Left renal cortex interstitium (tissue), 4 donors: ENCODE data around the gene BHLHA9. TPM values are rescaled to one million over a fixed set of nuclear protein-coding genes. Genes with fewer than 3 reads are reported as not detected.
"Not testable (repeated sequence)": the region's sequence is repeated elsewhere in the genome, so short reads cannot be mapped to it uniquely, and the experiment has no call there.

Experiments
- DNase-seq, 4 donors: peaks; one replicate each; pipeline ENCODE4 v3.0.0-alpha.2; 2013; ENCODE audit warnings: low read depth in 4 of 4, low spot score in 2 of 4, missing footprints in 1 of 4
- polyA plus RNA-seq, 4 donors: library from polyadenylated mRNA; unstranded; fragments of 120-200 nt; gene quantifications; one replicate each; pipeline ENCODE4 v1.2.1, GENCODE V29; 2013; ENCODE audit not compliant: insufficient read length in 4 of 4

The BHLHA9 gene
- polyA plus RNA-seq, result not detected

DNA sequence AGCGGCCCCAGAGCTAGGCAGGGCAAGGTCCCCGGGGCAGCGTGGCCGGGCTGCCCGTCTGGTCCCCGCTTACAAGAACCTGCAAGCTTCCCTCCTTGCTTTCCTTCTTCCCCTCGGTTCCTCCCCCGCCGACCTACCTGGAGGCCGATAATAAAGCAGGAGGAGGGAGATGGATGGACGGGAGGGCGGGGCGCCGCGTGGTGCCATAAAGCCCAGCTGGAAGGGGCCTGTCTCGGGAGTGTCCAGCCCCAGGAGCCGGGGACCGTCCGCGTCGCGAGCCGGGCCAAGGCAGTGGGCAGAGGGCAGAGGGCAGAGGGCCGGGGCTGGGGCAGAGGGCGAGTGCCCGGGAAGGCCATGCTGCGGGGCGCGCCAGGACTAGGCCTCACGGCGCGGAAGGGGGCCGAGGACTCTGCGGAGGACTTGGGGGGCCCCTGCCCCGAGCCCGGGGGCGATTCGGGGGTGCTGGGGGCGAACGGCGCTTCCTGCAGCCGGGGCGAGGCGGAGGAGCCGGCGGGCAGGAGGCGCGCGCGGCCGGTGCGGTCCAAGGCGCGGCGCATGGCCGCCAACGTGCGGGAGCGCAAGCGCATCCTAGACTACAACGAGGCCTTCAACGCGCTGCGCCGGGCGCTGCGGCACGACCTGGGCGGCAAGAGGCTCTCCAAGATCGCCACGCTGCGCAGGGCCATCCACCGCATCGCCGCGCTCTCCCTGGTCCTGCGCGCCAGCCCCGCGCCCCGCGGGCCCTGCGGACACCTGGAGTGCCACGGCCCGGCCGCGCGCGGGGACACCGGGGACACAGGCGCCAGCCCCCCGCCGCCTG is at the start of gene BHLHA9:
BHLHA9 (plus strand) TSS at position 235 of the 820 bp plus-strand sequence; CDS start at position 355, 120 bp downstream.
- no peak for DNase-seq

DNA sequence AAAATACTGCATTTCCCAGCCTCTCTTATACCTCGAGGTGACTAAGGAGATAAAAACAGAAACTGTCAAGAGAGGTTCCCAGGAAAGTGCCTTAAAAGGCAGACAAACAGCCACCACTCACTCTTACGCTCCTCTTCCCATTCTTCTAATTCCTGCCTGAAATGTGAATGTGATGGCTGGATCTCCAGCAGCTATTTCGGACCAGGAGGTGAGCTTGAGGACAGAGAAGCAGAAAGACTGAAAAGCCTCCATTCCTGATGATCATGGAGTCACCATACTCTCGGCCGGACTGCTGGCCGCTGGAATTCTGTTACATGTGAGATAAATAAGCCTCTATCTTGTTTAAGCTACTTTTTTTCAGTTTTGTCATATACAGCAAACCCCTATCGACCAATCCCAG is 49.0 kb upstream of the BHLHA9 start:
- DNase-seq, result no peak

DNA sequence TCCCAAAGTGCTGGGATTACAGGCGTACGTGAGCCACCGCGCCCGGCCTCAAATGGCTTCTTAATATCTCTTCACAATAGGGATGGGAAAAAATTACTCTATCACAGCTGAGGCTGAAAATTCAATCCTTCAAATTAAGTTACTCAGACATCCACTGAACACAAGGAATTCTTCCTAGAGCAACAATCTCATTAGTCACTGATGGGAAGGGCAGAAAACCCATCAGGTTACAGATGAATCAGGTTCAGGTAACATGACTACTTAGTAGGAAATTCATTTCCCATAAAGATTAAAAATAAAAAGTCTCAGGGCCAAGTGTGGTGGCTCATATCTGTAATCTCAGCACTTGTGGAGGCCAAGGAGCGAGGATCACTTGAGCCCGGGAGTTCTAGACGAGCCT is 47.9 kb upstream of the BHLHA9 start:
- no peak for DNase-seq

DNA sequence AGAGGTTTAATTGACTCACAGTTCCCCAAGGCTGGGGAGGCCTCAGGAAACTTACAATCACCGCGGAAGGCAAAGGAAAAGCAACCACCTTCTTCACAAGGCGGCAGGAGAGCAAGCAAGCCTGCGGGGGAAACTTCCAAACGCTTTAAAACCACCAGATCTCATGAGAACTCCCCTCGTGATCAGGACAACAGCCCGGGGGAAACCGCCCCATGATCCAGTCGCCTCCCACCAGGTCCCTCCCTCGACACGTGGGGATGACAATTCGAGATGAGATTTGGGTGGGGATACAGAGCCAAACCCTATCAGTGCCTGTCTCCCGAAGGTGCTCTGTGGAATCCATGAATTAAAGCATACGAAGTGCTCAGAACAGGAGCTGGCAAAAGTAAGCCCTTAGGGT is 46.6 kb upstream of the BHLHA9 start:
- no peak for DNase-seq

DNA sequence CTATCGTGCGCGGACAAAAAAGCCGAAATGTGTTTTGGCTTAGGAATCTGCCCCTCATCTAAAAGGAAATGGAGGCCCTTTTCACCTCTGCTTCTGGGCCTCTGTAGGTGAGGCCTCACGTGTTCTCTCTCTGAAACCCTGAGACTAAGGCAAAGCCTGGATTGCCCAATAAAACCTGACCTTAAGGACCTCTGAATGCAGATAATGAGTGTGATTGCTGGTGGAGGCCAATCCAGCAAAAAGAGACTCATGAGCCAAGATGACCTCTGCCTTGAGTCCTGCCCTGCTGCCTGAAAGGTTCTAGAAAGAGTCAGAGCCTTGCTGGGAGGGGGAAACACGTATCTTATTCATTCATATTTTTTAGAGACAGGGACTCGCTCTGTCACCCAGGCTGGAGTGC is 45.9 kb upstream of the BHLHA9 start:
- no peak for DNase-seq

DNA sequence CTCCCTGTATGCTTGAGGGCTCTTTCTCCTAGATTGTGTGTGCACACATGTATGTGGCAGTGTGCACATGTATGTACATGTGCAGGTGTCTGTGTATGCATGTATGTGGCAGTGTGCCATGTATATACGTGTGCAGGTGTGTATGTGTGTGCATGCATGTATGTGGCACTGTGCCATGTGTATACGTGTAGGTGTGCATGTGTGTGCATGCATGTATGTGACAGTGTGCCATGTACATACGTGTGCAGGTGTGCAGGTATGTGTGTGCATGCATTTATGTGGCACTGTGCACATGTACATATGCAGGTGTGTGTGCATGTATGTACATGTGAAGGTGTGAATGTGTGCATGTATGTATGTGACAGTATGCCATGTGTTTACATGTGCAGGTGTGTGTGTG is 43.9 kb upstream of the BHLHA9 start:
- no peak for DNase-seq

DNA sequence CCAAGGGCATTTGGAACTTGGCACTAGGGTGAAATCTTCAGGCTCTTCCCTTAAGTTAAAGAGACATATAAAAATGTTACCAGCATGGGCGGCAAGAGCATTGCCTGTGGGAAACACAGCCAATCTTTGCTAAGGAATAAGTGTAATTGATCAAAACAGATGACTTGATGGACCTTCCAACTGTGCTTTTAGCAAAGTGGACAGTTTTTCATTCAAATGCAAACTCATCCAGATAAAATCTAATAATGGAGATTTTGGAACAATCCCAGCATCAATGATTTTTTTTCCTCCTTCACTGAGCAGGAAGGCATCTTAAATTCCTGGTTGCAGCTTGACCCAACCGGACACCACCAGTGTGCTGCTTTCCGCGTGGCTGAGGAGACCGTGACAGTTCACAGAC is 42.9 kb upstream of the BHLHA9 start:
- DNase-seq, result no peak

DNA sequence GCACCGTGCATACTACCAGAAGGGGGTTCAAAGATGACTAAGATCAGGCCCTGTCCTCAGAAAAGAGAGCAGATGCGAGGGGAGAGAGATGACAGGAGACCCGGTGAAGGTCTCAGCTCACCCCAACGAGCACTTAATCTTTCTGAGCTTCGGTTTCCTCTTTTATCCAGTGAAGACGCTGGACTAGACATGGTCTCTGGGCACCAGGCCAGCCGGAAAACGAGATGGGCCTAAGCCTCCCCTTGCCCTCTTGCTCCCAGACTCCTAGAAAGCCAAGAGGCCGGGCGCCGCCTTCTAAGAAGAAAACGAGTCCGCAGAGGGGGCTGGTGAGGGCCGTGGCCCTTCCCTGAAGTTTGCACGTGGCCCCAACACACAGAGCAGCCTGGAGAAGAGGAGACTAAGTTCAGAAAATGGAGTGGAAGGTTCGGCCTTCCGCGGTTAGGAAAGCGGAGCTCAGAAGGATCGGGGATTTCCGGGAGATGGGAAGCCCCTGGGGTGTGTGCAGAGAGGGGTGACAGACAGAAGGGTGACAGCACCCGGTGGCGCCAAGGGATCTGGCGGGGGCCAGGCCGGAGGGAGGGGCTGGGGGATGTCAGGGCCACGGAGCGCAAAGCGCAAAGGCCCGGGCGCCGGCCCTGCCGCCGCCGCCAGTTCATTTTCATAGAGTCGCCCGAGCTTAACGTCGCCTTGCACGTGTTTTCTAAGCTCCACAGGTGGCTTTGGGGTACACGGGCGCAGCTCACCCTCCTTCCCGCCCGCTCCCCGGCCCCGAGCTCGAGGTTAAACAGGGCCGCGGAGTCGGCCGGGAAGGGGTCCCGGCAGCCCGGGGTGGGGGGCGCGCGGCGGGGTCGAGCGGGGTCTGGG is 42.1 kb upstream of the BHLHA9 start:
- DNase-seq, result no peak

DNA sequence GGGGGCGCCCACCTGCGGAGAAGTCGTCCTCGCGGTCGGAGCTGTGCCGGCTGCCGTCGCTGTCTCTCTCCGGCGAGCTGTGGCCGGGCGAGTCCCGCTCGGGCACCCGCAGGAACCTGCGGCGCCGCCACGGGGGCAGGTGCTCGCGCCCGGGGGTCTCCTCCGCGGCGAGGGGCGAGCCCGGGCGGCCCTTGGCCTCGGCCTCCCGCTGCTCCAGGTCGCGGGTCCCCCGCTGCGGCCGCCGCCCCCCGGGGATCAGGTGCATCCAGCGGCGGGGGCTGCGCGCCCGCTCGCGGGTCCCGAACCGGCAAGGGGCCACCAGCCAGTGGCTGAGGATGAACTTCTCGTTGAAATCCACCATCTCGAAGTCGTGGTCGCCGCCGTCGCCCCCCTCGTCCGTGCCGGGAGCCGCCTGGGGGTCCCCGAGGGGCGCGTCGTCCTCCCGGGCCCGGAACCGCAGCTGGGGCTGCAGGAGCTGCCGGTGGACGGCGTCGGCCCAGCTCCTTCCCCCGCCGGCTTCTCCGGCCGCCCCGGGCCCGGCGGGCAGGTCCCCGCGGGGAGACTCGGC is 41.4 kb upstream of the BHLHA9 start:
- DNase-seq, result no peak

DNA sequence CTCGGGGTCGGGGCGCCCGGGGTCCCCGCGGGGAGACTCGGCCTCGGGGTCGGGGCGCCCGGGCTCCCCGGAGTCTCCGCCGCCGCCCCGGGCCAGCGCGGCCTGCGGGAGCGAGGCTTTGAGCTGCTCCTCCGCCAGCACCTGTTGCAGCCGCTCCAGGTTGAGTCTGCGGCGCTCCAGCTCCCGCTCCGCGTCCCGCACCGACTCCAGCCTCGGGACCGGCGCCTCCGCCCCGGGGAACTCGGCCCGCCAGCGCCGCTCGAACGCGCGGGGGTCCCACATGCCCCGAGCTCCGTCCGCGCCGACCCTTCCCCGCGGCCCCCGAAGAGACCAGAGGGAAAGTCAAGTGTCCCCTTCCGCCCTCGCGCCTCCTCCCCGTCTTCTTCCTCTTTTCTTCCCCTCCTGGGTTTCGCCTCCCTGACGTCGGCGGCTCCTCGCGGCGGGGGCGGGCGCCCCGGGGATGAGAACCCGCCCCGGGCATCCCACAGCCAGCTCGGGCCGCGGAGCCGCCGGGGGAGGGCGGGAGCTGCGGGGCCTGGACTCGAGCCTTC is 40.8 kb upstream of the BHLHA9 start:
- no peak for DNase-seq

DNA sequence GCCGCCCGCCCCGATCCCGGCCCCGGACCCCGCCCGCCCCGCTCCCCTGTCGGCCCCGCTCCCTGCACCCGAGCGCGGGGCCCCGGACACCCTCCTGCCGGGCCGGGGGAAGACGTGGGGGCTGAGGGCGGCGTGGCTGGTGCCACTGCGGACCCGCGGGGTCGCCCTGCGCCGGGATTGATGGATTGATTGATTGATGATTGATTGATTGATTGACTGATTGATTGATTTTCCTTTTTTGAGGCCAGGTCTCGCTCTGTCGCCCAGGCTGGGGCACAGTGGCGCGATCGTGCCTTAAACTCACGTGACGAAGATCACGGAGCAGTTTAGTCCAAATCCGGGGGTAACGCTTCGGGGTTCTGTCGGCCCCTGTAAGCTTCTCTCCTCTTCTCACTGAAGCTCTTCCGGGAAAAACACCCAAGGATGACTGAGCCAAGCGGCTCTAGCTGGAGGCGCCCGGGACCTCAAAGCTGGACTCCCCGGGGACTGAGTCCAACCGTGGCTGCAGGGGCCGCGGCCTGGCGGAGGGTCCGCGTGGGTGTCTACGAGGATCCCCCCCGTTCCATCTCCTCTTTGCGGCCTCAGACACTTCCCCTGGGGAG is 40.2 kb upstream of the BHLHA9 start:
- no peak for DNase-seq

DNA sequence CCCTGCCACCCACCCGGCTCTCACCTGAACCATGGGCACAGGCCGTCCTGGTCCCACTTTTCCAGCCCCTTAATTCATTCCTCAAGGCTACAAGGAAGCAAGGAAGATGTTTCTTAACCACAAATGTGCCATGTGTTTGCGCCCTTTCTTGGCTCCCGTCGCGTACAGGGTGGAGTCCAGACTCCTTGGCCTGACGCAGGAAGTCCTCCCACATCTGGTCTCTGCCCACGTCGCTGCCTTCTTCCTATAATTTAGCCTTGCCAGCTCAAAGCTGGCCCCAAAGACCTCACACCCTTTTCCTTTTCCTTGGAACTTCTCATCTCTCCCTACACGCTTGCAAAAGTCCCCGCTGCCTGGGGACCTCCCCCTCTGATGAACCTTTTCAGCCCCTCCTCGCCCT is 38.8 kb upstream of the BHLHA9 start:
- no peak for DNase-seq

DNA sequence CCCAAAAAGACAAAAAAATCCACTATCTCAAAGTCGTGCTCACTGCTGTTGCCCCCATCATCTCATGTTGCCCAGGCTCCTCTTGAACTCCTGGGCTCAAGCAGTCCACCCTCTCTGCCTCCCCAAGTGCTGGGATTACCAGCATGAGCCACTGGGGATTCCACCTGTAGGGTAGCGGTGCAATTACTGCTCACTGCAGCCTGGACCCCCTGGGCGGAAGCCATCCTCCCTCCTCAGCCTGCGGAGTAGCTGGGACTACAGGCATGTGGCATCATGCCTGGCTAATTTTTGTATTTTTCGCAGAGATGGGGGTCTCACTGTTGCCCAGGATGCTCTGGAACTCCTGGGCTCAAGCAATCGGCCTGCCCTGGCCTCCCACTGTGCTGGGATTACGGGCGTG is 37.9 kb upstream of the BHLHA9 start:
- no peak for DNase-seq

DNA sequence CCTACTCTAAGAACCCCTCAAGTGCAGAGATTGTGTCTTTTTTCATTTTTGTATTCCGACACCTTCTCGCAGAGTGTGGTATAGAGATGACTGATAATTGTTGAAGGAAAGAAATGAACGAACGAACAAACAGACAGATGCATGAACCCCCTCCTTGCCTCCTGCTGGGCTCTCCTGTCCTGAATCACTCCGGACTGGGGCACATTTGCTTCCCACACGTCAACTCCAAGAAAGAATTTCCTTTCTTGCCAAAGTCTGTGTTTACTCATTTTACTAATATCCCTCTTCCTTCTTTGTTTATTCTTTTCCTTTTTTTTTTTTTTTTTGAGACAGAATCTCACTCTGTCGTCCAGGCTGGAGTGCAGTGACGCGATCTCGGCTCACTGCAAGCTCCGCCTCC is 37.5 kb upstream of the BHLHA9 start:
- DNase-seq, result no peak

DNA sequence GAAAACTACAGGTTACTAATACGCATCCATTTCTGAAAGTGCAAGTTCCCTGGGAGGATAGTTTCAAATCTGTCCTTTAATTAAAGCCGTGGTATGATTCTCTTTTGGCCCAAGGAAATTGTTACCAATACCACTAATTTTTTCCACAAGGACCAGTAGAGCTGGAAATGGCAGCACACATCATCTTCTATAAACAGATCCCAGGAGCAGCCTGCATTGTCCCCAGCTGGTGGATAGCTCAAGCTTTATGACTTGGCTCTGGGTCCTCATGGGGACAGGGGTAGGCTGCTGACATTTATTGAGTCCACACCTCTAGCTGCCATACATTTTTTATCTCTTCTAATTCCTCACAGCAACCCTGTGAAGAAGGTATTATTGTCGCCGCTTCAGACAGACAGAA is 35.8 kb upstream of the BHLHA9 start:
- no peak for DNase-seq

DNA sequence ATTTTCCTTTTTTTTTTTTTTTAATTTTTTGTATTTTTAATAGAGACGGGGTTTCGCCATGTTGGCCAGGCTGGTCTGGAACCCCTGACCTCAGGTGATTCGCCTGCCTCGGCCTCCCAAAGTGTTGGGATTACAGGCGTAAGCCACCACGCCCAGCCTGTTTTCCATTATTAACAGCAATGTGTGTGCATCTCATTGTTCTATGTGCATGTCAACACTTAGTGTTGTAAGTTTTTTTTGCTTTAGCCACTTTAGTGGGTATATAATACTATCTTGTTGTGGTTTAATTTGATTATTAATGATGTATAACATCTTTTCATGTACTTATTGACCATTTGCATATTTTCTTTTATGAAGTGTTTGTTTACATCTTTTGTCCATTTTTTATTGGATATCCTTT is 32.8 kb upstream of the BHLHA9 start:
- no peak for DNase-seq

DNA sequence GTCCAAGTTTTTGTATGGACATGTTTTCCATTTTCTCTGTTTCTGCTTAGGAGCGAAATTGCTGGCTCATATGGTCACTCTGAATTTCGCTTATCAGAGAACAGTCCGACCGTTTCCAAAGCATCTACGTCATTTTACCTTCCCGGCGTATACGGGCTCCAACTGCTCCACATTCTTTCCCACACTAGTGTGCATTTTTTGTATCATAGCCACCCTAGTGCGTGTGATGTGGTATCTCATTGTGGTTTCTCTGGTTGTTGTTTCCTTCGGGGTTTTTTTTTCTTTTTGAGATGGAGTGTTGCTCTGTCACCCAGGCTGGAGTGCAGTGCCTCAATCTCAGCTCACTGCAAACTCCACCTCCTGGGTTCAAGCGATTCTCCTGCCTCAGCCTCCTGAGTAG is 31.0 kb upstream of the BHLHA9 start:
- no peak for DNase-seq

DNA sequence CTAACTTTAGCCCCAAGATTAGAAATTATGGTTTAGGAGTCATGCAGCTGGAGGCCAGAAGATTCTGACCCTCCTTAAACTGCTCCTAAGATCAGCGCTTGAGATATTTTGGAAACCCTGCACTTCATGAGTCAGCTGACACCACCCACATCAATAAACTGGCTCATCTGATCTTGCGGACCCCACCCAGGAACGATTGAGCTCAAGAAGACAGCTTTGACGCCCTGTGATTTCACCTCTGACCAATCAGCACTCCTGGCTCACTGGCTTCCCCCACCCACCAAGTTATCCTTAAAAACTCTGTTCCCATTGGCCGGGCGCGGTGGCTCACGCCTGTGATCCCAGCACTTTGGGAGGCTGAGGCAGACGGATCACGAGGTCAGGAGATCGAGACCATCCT is 29.8 kb upstream of the BHLHA9 start:
- not testable (repeated sequence) for DNase-seq

DNA sequence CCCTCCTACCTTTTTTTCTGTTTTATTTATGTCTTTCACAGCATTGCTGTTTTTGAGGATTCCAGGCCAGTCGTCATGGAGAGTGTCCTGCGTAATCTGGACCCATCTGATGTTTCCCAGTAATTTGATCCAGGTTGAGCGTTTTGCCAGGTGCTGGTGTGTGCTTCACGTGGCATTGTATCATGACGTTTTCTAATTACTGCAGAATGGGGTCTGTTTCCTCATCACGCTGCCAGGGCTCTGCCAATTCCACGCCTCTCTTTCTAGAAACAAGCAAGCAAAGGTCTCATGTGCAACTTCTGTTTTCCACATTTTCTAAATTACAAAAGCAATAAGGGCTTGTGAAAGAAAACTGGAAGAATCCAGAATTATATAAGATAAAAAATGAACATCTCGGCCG is 28.3 kb upstream of the BHLHA9 start:
- peak in 1 of 4 donors; percentile 32 for DNase-seq

DNA sequence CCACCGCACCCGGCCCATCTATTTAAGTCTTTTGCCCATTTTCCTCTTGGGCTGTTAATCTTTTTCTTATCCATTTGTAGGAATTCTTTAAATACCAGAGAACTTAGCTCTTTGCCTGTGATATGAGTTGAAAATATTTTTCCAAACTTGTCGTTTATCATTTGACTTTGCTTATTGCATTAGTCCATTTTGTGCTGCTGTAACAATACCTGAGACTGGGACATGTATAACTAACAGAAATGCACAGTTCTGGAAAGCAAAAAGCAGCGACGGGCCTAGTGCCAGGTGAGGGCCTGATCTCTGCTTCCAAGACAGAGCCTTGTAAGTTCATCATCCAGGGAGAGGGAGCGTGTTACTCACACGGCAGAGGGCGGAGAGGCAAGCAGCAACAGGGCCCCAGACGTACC is 25.6 kb upstream of the BHLHA9 start:
- no peak for DNase-seq
